ENCODE results near the gene MYO5C. TPM values are rescaled to one million over a fixed set of nuclear protein-coding genes. Genes with fewer than 3 reads are reported as not detected.

MYO5C gene
- total and polyA plus RNA-seq, 2 of the 13 experiments (the other 11 are each of a cell fraction or from before 2014, with no cell fraction given), result 15.7 to 23.7 TPM

DNA sequence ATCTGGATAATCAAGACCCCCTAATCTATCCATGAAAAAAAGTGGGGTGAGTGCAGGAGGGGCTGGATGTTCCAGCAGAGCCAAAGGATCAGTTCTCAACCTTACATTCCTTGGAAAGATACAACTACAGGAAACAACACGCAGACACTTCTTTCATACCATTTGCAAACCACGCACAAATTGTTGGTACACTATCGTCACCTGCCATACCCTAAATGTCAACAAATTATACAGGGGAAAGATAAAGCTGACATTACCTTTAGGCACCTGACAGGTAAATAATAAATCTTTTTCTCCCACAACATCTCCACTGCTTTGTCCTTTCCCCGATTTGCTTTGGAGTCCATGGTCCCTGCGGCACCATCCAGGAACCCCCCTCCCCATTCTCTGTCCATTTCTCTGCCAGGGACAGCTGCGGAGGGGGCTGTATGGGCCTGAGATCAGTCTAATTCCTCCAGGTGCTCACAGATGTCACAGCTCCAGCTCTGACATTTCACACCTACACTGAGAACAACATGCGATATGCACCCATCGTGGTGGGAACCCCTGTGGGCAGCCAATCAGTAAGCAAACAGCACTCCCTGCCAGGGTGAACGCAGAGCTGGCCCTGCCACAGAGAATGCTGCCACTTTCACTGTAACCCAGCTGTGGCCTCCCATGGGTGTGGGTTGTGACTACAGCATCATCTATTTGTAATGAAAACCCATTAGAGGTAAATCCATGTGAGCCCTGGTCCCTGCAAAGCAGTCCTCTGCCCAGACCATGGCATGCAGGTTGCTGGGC lies 145.4 kb downstream of the MYO5C start:
- 88% methylated on average over 9 of the region's 9 CpGs for WGBS (ENCODE audit: low lambda C conversion rate)
- BruUV-seq (replicated peaks), result no TSS peak
- Histone ChIP-seq H3K27ac (ENCODE audit: extremely low read length, insufficient read depth, low read length) (no peak overlapping the region), H3K9me3 (ENCODE audit: low read length) (no peaks in the 10 kb centered on the region), H3K27me3 (ENCODE audit: control insufficient read depth in 1 of 2, insufficient read depth in 2 of 2, low read length in 2 of 2) (no peaks in the 10 kb centered on the region), H4K20me1 (ENCODE audit: insufficient read depth, low read length) (no peaks in the 10 kb centered on the region), H3K9ac (ENCODE audit: insufficient read depth, low read depth, low read length) (no peak overlapping the region), H3K36me3 (replicated peaks in 1 of 2; ENCODE audit: control insufficient read depth in 1 of 2, insufficient read depth in 2 of 2, low read length in 2 of 2) (peaks cover 2 to 4% of the 10 kb centered on the region in 2 experiments; a peak in 3 of 5 replicates), H3K4me1 (ENCODE audit: insufficient read depth, low read length) (no peaks in the 10 kb centered on the region), H3K79me2 (ENCODE audit: insufficient read depth, low read length) (no peaks in the 10 kb centered on the region), H3K4me3 (replicated peaks in 1 of 3; ENCODE audit: insufficient read depth in 1 of 3, low read depth in 2 of 3, low read length in 3 of 3) (no peak overlapping the region), H3K4me2 (ENCODE audit: low read depth, low read length) (no peak overlapping the region), H2AFZ (ENCODE audit: low read length) (no peak overlapping the region)
- in situ Hi-C loops (cut with HindIII; ENCODE audit: extremely low pct_ligation_motif_present, low pct_unique_long_range_greater_than_20kb) (no loop called here), intact Hi-C loops (cut with micrococcal nuclease; ENCODE audit: unreplicated experiment) (no loop called here)
- FAIRE-seq (no peak), ATAC-seq (no peak), DNase-seq (ENCODE audit: low spot score) (no peak)
- POLR2A ChIA-PET, result no interaction called here
- CTCF ChIA-PET (ENCODE audit: low intra/inter-chr PET ratio, low total read pairs), result no interaction called here
- TF ChIP-seq, protein P1, sequence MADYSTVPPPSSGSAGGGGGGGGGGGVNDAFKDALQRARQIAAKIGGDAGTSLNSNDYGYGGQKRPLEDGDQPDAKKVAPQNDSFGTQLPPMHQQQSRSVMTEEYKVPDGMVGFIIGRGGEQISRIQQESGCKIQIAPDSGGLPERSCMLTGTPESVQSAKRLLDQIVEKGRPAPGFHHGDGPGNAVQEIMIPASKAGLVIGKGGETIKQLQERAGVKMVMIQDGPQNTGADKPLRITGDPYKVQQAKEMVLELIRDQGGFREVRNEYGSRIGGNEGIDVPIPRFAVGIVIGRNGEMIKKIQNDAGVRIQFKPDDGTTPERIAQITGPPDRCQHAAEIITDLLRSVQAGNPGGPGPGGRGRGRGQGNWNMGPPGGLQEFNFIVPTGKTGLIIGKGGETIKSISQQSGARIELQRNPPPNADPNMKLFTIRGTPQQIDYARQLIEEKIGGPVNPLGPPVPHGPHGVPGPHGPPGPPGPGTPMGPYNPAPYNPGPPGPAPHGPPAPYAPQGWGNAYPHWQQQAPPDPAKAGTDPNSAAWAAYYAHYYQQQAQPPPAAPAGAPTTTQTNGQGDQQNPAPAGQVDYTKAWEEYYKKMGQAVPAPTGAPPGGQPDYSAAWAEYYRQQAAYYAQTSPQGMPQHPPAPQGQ (CRISPR knock-in tag; IDR thresholded peaks at IDR 0.05; ENCODE audit: borderline replicate concordance), result no peak
- TF ChIP-seq, protein P2, sequence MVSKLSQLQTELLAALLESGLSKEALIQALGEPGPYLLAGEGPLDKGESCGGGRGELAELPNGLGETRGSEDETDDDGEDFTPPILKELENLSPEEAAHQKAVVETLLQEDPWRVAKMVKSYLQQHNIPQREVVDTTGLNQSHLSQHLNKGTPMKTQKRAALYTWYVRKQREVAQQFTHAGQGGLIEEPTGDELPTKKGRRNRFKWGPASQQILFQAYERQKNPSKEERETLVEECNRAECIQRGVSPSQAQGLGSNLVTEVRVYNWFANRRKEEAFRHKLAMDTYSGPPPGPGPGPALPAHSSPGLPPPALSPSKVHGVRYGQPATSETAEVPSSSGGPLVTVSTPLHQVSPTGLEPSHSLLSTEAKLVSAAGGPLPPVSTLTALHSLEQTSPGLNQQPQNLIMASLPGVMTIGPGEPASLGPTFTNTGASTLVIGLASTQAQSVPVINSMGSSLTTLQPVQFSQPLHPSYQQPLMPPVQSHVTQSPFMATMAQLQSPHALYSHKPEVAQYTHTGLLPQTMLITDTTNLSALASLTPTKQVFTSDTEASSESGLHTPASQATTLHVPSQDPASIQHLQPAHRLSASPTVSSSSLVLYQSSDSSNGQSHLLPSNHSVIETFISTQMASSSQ (IDR thresholded peaks at IDR 0.05; ENCODE audit: low read depth), result no peak
- TF ChIP-seq, protein P2 (CRISPR knock-in tag; IDR thresholded peaks at IDR 0.05; ENCODE audit: borderline replicate concordance), result no peak
- TF ChIP-seq NFIB (CRISPR knock-in tag; IDR thresholded peaks at IDR 0.05; ENCODE audit: borderline replicate concordance) (no peak), ZNF10 (CRISPR knock-in tag; IDR thresholded peaks at IDR 0.05; ENCODE audit: borderline replicate concordance, low read depth) (no peak), TRAFD1 (CRISPR knock-in tag; IDR thresholded peaks at IDR 0.05; ENCODE audit: borderline replicate concordance) (no peak), ZMYM2 (CRISPR knock-in tag; IDR thresholded peaks at IDR 0.05) (no peak), FIP1L1 (IDR thresholded peaks at IDR 0.05; ENCODE audit: borderline replicate concordance, insufficient read depth, low read depth, low read length) (no peak), ZNF484 (CRISPR knock-in tag; IDR thresholded peaks at IDR 0.05; ENCODE audit: borderline replicate concordance, low read depth) (no peak), ZNF224 (CRISPR knock-in tag; IDR thresholded peaks at IDR 0.05) (no peak), HIC2 (CRISPR knock-in tag; IDR thresholded peaks at IDR 0.05; ENCODE audit: low read depth) (no peak)
